ENCODE results near the gene OR8B8.
"Not testable (repeated sequence)": the region's sequence is repeated elsewhere in the genome, so short reads cannot be mapped to it uniquely, and the experiment has no call there.

OR8B8 gene

DNA sequence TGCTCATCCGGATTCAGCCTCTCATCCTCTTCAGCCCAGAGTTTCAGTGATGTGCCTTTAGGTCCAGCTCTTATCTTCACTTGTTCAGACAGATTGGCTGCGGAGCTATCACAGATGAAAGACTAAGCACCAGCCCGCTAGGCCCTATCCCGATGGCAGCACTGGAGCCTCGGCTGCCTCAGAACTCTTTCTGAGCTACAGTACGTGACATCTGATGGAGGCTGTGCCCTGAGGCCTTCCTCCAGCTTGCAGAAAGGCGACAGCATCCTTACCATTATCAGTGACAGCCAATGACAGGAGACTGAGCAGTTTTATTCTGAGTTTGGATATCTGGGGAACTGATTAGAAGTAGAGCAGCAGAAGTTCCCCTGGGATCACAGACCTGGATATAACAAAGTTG is 4.0 kb downstream of the OR8B8 start:
- ATAC-seq (no peak), DNase-seq (no peak)

DNA sequence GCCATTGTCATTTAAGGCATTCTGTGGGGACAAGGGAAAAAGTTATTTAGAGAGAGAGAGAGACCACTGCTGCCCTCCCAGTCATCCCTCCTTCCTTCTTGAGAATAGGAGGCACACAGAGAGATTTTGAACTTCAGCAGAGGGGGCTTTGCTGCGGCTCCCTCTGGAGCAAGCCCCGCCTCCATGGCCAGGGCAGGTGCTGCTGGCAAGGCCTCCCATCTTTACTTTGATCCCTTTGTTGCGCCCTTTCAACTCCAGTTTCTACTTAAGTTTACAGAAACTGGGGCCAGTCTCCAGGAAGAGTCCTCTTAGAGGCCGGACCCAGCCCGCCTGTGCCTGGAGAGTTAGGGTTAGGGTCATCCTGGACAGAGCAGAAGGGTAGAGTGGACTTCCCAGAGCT is 4.4 kb downstream of the OR8B8 start:
- ATAC-seq (no peak), DNase-seq (no peak)

DNA sequence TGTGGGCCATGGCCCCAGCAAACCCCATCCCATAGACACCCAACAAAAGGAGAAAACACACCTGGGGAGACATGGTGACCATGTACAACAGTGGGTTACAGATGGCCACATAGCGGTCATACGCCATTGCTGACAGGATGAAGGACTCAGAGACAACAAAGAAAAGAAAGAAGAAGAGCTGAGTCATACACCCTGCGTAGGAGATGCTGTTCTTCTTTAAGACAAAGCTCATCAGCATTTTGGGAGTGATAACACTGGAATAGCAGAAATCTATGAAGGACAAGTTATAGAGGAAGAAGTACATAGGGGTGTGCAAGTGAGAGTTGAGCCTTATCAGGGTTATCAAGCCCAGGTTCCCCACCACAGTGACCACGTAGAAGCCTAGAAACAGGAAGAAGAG is 4.9 kb downstream of the OR8B8 start:
- ATAC-seq (no peak), DNase-seq (no peak)

DNA sequence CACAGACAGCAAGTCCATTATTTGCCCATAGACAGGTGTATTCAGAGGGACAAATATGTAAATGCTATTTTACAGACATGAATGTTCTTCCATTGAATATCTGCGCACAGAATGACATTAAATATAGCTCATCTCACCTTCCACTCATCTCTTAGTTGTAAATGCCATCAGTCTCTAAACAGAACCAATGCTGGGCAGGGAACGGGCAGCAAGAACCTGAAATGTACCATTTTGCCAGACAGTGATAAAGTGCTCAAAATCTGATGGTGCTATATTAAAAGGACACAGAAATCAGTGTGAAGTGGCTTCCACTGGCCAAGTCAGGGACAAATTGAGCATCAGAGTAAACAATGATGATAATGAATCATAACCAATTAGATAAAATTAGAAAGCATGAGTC is 10.8 kb downstream of the OR8B8 start:
- no peak for ATAC-seq

DNA sequence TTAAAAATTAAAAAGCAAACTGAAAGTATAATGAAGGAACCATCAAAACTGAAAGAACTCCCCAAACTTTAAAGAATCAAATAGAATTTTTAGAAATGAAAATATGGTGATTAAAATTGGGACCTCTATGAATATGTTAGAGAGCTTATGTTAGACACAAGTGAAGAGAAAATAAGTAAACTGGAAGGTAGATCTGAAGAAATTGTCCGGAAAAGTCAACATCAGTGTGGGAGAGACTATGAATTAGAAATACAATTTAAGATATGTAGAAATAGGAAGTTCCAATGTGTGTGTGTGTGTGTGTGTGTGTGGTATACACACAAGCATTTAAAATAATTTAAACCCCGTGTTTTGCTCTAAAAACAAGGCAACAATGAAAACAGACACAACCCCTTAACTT is 15.9 kb downstream of the OR8B8 start:
- ATAC-seq (no peak), DNase-seq (no peak)

More for the DNA sequence above, 10.8 kb downstream of the OR8B8 start:
- DNase-seq: no peak

DNA sequence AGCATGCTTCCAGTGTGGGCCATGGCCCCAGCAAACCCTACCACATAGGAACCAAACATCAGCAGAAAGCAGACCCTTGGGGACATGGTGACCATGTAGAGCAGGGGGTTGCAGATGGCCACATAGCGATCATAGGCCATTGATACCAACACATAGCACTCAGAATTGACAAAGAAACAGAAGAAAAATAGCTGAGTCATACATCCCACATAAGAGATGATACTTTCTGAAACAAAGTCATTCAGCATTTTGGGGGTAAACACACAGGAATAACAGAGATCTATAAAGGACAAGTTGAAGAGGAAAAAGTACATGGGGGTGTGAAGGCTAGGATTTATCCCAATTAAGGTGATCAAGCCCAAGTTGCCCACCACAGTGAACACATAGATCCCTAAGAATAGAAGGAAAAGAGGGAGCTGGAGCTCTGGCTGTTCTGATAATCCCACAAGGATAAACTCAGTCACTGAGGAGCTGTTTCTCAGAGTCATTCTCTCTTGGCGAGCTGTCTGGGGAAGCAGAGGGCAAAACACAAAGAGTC is 21.0 kb downstream of the OR8B8 start, which contains the start of gene OR8B4:
Gene OR8B4 (minus strand): TSS at position 488 of the 538 bp plus-strand sequence. CDS start 0 bp downstream, at position 488.
- no peak for ATAC-seq
- DNase-seq: no peak

DNA sequence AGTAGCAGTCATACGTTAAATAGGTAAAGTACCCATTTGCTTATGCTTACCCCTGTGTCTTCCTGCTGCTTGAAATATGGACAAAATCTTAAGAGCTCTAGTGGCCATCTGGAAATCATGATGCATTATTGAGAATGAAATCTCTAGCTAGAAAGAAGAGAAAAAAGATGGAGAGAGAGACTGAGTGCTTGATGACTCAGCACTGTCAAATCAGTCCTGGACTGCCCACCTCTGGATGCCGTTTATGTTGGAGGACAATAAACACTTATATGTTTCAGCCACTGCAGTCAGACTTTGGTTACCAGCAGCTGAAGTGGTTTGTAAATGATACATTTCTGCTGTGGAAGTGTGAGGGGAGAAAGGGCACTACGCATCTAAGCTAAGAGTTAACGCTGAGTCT is 24.5 kb downstream of the OR8B8 start:
- ATAC-seq (no peak), DNase-seq (no peak)

DNA sequence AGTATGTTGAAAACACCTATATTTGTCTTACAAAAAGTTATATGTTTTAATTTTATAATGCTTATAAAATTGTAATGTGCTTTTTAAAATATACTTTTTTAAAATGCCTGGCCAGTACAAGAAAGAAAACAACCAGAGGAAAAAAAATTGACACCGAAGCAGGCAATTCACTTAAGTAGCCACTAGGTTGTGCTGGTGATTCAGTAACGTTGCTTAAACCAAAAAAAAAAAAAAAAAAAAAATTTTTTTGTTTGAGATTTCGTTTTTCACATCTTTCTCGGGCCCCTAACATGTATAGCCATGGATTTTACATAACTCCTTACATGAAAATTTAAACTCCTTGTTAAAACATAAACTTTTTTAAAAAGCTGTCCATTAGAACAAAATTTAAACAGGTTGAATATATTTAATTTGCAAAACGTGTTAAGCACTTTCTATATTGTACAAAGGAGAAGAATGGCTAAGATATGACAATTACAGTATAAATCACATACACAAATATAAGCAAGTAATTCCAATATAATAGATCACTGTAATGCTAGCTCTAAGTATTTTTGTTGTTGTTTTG is 30.1 kb downstream of the OR8B8 start:
- ATAC-seq (no peak), DNase-seq (no peak)

DNA sequence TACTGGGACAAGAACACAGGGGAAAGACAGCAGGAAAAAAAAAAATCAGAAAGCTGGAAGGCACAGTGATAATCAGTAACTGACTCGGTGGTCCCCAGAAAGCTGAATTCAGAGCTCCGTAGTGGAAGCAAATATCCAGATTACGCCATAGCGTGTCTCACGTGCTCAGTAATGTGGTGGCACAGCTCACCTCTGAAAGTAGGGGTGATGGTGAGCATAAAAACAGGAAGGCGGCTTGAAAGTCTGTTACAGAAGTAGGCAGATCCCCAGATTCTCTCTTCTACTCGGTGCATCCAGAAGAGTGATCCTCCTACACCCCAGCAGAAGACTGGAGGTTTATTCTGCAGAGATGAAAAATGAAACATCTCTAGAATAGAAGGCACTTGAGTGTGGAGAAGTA is 35.6 kb downstream of the OR8B8 start:
- ATAC-seq (no peak), DNase-seq (no peak)

DNA sequence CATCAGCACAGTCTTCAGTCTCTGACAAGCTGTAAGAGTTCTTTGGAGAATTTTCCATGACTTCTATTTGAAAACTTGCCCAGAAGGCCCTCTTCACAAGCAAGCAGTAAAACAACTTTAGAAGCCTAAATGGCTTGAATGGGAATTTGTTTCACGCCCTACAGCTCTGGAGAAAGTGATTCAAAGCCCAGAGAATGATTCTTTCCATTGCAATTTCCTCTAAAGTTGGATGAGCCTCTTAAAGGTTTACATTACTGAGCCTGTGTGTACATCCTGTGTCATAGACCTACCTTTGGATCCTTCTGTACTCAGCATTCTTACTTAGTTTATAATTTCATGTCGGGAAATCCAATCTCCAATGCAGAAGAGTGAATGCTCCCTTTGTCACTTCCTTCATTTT is 39.9 kb downstream of the OR8B8 start:
- DNase-seq (no peak), ATAC-seq (no peak)

DNA sequence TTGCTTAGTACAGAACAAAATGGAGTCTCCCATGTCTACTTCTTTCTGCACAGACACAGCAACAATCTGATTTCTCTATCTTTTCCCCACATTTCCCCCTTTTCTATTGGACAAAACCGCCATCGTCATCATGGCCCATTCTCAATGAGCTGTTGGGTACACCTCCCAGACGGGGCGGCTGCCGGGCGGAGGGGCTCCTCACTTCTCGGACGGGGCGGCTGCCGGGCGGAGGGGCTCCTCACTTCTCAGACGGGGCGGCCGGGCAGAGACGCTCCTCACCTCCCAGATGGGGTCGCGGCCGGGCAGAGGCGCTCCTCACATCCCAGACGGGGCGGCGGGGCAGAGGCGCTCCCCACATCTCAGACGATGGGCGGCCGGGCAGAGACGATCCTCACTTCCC is 42.3 kb downstream of the OR8B8 start:
- not testable (repeated sequence) for ATAC-seq

DNA sequence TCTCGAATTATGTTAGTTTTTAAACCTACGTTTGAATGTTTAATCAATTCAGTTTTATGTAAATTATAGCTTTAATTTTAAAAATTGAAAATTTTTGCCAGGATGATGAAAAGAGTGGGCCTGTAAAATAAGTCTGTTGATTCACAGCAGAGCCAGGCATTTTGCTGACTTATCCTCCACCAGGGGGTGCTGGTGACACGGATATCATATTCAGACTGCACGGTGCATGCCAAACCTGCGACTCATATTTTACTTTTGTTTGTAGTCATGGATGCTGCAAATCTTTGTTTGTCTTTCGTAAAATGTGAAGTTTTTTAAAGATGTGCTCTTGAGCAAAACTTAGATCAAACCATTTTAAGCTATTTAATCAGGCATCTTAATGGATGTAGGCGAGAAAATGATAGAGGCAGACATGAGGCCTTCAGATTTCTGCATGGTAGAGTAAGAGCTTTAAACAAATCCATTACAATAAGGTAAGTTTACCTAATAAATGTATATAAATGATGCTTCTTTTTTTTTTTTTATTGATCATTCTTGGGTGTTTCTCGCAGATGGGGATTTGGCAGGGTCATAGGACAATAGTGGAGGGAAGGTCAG is 43.1 kb downstream of the OR8B8 start:
- ATAC-seq: peak; percentile 65
- peak; percentile 65 for DNase-seq

More for the DNA sequence above, 42.3 kb downstream of the OR8B8 start:
- not testable (repeated sequence) for DNase-seq

DNA sequence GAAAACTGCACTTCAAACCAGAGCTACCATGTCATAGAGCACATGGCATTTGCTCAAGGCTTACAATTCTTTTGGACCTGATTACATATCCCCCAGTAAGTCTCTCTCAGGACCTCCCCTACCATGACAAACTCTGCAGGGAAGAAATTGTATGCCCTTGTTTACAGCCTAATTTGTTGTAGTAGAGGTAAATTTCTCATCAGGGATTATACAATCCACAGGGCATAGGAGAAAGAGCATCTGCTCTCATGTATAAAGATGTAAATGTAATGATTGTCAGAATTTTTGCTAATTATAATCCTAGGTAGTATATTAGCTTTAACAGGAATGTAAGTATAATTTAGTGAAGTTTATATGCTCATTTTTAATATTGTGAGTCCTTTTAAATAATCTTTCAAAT is 46.6 kb downstream of the OR8B8 start, which contains the start of gene OR8B3:
Gene OR8B3 (minus strand): TSS at position 101 of the 400 bp plus-strand sequence. CDS start 1,673 bp downstream, outside the sequence.
- ATAC-seq: no peak
- no peak for DNase-seq

DNA sequence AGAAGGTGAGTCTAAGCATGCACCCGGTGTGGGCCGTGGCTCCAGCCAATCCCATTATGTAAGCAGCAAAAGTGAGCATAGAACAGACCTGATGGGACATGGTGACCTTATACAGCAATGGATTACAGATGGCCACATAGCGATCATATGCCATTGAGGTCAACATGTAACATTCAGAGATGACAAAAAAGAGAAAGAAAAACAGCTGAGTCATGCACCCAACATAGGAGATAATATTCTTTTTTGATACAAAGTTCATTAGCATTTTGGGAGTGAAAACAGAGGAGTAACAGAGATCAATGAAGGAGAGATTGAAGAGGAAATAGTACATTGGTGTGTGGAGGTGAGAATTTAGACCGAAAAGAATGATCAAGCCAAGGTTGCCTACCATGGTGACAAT is 48.6 kb downstream of the OR8B8 start:
- not testable (repeated sequence) for ATAC-seq, DNase-seq

DNA sequence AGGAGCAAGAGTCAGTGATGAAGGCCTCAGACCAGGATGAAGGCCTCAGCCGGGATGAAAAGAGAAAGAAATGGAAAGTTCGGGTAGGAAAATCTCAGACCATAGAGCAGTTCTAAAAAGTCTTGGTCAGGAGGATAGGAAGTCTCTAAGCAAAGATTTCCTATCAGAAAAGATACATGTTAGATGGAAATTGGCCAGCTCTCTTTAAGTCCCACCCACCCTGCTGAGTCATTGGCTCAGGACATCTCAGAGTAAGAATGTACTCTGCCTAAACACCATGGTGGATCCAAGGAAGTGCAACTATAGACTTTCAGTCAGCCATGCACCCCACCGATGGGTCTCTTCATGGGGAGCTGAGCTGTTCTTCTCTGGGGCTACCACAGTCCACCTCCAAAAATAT is 51.1 kb downstream of the OR8B8 start:
- DNase-seq: no peak
- ATAC-seq: no peak

All from stimulated activated naive CD8-positive, alpha-beta T cell treated with anti-CD3 and anti-CD28 coated beads, Interleukin-15, Interleukin-2, amounts not matched to agents 100 U/mL and 50 U/mL, for 24 hours (primary cell).